Bronchial epithelial cell (primary cell): ENCODE results near the gene TCIRG1. TPM values are rescaled to one million over a fixed set of nuclear protein-coding genes. Genes with fewer than 3 reads are reported as not detected.

ENCODE experiments used
- DNase-seq: peaks from one replicate; pipeline ENCODE4 v3.0.0-alpha.2; 2010; ENCODE audit warnings: low read depth
- FAIRE-seq: peaks from 2 replicates; lab custom pipeline; 2011; peaks lifted over from hg19 to GRCh38; lab: Jason Lieb, UNC
- H3K27me3 ChIP-seq: 2 replicates; pipeline ENCODE4 v1.5.1; 2011; ENCODE audit warnings: low read length; ENCODE audit not compliant: control insufficient read depth, insufficient read depth
- H3K36me3 ChIP-seq: 2 replicates; pipeline ENCODE4 v1.5.1; 2011; ENCODE audit warnings: low read length; ENCODE audit not compliant: control insufficient read depth, insufficient read depth
- H3K4me3 ChIP-seq: 2 replicates; pipeline ENCODE4 v1.5.1; 2011; ENCODE audit warnings: mild to moderate bottlenecking, low read depth, low read length, control low read depth
- total RNA-seq: library from RNA; depleted of rRNA; stranded (reverse); fragments of >200 nt; gene quantifications from 2 replicates; pipeline ENCODE4 v1.2.1, GENCODE V29; 2014
- TF ChIP-seq, protein P1 (sequence below): IDR thresholded peaks from 2 replicates; pipeline ENCODE4 v1.5.1; 2011; ENCODE audit warnings: mild to moderate bottlenecking, moderate library complexity, low read length, control low read depth, inconsistent platforms; ENCODE audit not compliant: insufficient read depth, severe bottlenecking

TCIRG1 gene
- total RNA-seq, 1 donor from 2014 or later, result 30.5 TPM

DNA sequence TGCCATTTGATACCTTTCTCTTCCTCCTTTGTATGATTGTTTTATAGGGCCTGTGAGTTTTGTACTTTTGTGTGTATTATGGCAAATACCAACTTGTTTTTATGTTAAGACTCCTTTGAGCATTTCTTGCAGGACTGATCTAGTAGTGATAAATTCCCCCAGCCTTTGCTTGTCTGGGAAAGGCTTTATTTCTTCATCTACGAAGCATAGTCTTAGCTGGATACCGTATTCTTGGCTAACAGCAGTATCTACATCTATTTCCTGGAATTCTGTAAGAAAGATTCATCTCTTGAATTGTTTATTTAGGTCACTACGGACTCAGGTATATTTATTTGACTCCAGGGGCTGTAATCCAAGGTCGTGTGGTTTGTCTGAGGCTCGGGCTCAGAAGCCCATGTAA lies 14.3 kb upstream of the TCIRG1 start:
- no peak for FAIRE-seq
- Histone ChIP-seq H3K27me3 (no peaks in the 10 kb centered on the region), H3K36me3 (no peaks in the 10 kb centered on the region), H3K4me3 (no peak overlapping the region)
- TF ChIP-seq, protein P1, sequence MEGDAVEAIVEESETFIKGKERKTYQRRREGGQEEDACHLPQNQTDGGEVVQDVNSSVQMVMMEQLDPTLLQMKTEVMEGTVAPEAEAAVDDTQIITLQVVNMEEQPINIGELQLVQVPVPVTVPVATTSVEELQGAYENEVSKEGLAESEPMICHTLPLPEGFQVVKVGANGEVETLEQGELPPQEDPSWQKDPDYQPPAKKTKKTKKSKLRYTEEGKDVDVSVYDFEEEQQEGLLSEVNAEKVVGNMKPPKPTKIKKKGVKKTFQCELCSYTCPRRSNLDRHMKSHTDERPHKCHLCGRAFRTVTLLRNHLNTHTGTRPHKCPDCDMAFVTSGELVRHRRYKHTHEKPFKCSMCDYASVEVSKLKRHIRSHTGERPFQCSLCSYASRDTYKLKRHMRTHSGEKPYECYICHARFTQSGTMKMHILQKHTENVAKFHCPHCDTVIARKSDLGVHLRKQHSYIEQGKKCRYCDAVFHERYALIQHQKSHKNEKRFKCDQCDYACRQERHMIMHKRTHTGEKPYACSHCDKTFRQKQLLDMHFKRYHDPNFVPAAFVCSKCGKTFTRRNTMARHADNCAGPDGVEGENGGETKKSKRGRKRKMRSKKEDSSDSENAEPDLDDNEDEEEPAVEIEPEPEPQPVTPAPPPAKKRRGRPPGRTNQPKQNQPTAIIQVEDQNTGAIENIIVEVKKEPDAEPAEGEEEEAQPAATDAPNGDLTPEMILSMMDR, result no peak
- DNase-seq, result no peak

DNA sequence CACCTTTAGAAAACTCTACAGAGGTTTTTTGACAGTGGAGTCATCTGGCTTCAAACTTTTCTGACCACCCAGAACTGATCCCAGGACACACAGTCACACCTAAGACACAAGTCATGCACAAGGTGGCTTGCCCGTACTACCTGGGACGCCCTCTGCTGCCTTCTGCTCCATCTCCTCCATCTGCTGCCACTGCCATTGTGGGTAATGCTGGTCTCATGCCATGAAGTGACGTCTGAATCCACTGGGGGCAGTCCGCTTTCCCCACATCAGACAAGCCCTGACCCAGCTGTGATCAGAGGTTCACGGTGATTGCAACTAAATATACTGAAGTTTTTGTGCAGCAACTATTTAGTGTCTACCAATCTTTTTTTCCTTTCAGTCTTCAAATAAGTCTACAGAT lies 13.8 kb upstream of the TCIRG1 start:
- TF ChIP-seq, protein P1, result no peak
- no peaks in the 10 kb centered on the region for H3K36me3 ChIP-seq
- no peak for FAIRE-seq
- DNase-seq, result no peak
- H3K4me3 ChIP-seq, result no peak overlapping the region
- H3K27me3 ChIP-seq, result no peaks in the 10 kb centered on the region

DNA sequence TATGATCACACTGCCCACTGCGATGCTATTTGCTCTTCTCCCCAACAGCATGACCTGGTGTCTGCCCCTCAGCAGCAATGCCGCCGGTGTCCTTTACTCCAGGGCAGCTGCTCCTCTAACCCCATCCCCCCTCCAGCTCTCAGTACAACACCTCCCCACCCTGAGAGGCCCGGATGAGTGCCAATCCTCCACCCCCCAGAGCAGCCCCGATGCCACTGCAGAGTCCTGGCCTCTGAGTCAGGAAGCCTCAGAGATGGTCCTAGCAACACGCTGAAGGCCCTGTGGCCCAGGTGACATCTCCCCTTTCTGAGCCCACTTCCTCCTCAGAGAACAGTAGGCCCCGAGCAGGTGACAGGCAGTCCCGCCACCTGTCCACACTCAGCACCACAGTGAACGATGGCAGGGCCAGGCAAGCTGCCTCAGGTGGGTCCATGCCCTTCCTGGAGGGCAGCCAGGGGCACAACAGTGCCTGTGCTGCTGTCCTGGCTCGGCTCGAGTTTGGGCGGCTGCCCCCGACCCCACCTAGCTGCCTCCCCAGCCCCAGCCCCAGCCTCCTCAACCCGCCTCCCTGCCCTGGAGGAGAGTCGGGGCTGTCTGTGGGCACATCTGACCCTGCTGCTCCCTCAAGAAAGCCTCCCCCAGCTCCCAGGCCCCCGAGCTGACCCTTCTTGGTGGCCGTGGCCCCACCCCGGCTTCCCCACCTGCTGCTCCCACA lies 12.3 kb upstream of the TCIRG1 start:
- no peak overlapping the region for H3K4me3 ChIP-seq
- no peak for DNase-seq
- no peaks in the 10 kb centered on the region for H3K36me3 ChIP-seq
- TF ChIP-seq, protein P1, result no peak
- no peak for FAIRE-seq
- H3K27me3 ChIP-seq, result no peaks in the 10 kb centered on the region

DNA sequence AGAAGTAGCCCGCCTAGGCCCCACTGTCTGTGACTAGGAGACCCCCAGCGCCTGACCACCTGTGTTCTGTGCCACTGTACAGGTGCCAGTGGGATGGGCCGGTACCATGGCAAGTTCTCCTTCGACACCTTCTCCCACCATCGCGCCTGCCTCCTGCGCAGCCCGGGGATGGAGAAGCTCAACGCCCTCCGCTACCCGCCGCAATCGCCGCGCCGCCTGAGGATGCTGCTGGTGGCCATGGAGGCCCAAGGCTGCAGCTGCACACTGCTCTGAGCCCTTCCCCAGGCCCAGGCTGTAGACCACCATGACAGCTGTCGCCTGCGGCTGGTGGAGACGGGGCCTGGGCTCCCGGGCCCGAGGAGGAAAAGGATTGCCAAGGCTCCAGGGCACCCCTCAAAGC lies 11.2 kb upstream of the TCIRG1 start:
- DNase-seq (no peak), FAIRE-seq (no peak)
- no peak overlapping the region for H3K4me3 ChIP-seq
- H3K27me3 ChIP-seq, result no peaks in the 10 kb centered on the region
- TF ChIP-seq, protein P1, result no peak
- peaks cover 2% of the 10 kb centered on the region for H3K36me3 ChIP-seq

DNA sequence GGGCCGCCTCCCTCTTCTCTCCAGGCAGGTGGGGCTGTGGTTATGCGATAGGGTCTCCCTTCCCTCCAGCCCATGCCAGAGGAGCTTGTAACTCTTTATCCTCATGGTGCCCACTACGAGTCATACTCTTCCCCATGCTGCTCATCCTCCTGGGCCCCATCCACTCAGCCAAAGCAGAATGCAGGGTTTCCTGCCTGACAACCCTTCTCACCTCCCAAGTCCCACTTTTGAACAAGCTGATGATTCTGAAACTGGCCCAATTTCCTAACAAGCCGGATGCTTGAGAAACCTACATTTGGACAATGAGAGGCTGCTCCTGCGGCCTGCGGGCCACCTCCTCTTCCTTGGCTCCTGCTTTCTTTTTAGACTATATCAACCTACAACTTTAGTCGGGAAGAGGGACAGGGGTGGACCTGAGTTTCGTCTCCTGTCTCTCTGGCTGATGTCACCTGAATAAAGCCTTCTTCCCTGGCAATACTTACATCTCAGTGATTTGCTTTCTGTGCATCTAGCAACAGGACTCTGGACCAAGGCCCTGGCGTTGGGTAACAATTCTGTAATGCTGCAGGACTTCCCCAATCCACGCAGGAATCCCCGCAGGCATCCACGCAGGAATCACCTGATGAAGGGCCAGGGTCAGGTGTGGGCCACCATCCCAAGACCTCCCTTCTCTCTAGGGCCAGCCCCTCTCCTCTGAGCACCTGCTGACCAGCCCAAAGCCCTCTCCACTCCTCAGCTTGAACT lies 9.9 kb upstream of the TCIRG1 start:
- H3K4me3 ChIP-seq, result no peak overlapping the region
- H3K36me3 ChIP-seq, result peaks cover 12% of the 10 kb centered on the region
- no peaks in the 10 kb centered on the region for H3K27me3 ChIP-seq
- no peak for FAIRE-seq
- DNase-seq, result peak; percentile 68
- TF ChIP-seq, protein P1, result no peak
